GM19099 (cell line): ENCODE data around the gene ZFYVE1.

Experiments used
- POLR2A ChIP-seq: IDR thresholded peaks from 3 replicates; pipeline ENCODE4 v1.6.1; 2011; ENCODE audit warnings: low read depth; ENCODE audit not compliant: insufficient read length; ENCODE audit errors: extremely low read depth

The ZFYVE1 gene

DNA sequence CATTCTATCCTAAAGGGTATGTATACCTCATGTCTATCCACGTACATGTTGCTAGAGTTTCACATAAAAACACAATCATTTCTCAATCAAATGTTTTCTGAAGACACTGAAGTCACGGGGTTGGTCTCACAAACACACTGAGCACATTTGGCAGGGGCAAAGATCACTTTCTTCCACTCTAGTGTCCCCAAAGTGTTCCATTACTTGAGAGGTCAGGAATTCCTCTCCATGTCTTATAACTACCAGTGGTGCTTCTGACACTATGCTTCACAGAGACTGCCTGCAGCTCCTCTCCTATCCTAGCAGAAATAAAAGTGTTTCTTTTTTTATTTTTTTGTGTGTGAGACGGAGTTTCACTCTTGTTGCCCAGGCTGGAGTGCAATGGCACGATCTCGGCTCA lies 19.1 kb downstream of the ZFYVE1 start:
- no peak for TF ChIP-seq POLR2A

GRCh38 chr14:73003681-73004080 lies 23.2 kb downstream of the ZFYVE1 start:
- no peak for TF ChIP-seq POLR2A

GRCh38 chr14:73000073-73000472 lies 26.8 kb downstream of the ZFYVE1 start:
- TF ChIP-seq POLR2A: no peak

DNA sequence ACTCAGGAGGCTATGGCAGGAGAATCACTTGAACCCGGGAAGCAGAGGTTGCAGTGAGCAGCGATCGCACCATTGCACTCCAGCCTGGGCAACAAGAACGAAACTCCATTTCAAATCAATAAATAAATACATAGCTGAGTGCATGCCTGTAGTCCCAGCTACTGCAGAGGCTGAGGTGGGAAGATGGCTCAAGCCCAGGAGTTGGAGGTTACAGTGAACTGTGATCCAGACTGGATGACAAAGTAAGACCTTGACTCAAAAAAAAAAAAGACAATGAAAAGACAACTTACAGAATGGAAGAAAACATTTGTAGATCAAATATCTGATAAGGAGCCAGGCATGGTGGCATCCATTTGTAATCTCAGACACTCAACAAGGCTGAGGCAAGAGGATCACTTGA lies 27.6 kb downstream of the ZFYVE1 start:
- no peak for TF ChIP-seq POLR2A

DNA sequence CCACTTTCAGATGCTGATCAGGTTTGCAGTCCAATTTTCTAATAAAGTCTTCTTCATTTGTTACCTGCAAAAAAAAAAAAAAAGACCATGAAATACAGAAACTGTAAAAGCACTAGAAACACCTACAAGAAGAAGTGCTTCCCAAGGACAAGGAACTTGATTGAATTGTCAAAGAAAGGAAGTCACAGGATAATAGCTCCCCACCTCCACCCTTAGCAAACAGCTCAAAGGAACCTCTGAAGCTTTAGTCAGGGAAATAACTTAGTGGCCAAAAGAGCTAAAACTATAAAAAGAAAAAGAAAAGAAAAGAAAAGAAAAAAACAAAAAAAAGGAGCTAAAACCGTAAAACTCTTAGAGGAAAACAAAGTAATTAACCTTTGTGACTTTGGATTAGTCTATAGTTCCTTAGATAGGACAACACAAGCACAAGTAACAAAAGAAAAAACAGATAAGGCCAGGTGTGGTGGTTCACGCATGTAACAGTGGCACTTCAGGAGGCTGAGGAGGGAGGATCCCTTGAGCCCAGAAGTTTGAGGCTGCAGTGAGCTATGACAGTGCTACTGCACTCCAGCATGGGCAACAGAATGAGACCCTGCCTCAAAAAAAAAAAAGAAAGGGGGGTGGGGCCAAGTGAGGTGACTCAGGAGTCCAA lies 28.5 kb downstream of the ZFYVE1 start:
- no peak for TF ChIP-seq POLR2A

GRCh38 chr14:72996916-72997315 lies 30.0 kb downstream of the ZFYVE1 start:
- TF ChIP-seq POLR2A: no peak

DNA sequence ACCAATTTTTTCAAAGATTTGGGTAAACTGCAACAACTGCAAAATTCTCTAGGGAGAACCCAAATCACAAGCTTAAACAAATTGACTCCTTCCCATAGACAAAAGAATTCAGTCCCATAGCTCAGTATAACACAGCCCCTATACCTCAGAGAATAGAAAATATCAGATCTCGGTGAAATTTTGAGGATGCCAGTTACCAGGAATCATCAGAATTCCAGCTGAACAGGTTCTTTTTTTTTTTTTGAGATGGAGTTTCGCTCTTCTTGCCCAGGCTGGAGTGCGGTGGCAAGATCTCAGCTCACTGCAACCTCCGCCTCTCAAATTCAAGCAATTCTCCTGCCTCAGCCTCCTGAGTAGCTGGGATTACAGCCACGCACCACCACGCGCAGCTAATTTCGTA lies 36.7 kb downstream of the ZFYVE1 start:
- TF ChIP-seq POLR2A: no peak

DNA sequence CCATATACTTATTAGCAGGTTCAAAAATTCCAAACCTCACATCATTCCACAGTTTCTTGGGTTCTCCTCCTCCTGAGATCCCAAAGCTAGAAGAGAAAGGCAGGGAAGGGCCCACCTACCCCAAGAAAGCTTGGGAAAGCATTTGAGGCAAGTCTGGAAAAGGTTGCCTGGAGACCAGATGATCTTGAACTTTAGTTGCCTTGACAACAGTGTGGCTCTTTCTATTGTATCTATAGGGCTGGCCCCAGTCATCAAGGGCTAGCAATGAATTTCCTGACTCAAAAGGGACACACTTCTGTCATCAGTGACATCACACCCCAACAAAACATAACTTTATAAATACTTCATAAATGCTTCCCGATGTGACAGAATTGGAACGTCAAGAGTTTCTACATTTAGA lies 40.0 kb downstream of the ZFYVE1 start:
- TF ChIP-seq POLR2A: no peak

- no peak for TF ChIP-seq POLR2A
These were observed 40.7 kb downstream of the ZFYVE1 start for GRCh38 chr14:72986214-72986613.

- no peak for TF ChIP-seq POLR2A
These were observed 44.7 kb downstream of the ZFYVE1 start for GRCh38 chr14:72982146-72982708.

- TF ChIP-seq POLR2A: no peak
These were observed 46.0 kb downstream of the ZFYVE1 start for GRCh38 chr14:72980863-72981262.

GRCh38 chr14:72978856-72979255 lies 48.0 kb downstream of the ZFYVE1 start:
- no peak for TF ChIP-seq POLR2A

DNA sequence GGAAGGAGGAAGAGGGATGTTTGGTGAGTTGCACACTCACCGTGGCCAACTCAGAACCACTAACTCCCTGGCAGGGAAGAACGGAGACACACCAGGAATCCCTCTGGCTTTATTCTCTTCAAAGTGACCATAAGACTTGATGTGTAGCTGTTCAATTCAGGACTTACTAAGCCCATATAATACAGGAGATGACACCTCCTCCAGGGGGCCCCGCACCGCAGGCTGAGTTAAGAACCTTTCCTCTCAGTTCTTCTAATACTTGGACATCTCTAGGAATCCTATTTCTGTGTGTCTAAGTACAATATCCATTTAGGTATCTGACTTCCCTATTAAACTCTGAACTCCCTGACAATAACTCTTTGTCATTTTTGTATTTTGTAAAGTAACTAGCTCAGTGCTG lies 51.1 kb downstream of the ZFYVE1 start:
- TF ChIP-seq POLR2A: no peak

DNA sequence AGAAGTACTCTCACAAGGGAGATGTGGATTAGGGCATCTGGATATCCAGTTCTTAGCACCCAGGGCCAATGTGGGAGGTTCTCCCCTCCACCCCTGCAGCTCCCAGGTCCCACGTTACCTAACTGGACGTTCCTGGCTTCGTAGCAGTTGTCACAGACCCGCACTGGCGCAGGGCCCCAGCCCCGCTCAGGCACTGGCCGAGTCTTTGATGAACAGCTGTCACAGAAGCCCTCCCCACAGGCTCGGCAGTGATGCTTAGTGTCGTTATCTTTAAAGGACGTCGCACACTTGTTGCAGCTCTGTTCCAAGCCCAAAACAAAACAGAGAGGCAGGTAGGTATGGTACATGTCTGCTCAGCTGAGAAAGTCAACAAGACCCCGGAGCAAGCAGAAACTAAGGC lies 52.2 kb downstream of the ZFYVE1 start:
- TF ChIP-seq POLR2A: no peak

DNA sequence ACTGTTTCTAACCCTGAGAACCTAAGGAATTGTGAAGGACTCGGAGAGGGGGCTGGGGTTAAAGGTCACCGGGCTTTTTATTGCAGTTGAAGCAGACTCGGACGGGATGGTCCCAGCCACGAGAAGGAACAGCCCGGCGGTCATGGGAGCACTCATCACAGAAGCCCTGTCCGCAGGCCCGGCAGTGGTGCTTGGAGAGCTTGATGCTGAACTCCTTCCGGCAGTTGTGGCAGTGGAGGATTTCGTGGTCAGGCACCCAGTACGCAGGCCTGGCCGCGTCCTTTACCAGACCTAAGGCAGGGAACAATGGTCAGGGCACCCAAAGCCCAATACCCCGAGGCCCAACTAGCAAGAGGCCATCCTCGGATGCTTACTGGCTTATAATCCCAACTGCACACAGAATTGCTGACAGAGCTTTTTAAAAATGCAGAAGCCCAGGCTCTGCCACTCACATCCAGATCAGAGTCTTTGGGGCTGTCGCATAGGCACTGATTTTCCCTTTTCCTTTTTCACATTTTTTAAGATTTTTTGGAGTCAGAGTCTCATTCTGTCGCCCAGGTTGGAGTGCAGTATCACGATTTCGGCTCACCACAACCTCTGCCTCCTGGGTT lies 56.0 kb downstream of the ZFYVE1 start:
- TF ChIP-seq POLR2A: no peak

GRCh38 chr14:72970058-72970630 lies 56.8 kb downstream of the ZFYVE1 start:
- no peak for TF ChIP-seq POLR2A

DNA sequence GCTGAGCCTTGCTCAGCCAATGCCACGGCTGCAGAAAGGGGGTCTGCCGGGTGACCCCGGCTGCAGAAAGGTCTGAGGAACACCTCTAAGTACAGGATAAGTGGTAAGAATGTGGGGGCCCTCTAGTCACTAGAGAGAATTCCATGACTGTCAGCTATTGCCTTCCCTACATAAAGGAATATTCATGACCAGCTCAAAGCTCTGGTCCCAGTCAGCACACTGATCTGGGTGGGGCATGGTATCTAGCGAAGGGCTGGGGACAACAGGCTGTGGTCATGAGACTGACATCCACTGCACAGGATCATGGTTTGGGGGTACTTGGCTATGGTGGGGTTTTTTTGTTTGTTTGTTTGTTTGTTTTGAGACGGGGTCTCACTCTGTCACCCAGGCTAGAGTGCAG lies 58.6 kb downstream of the ZFYVE1 start:
- no peak for TF ChIP-seq POLR2A

- no peak for TF ChIP-seq POLR2A
These were observed 60.9 kb downstream of the ZFYVE1 start for GRCh38 chr14:72966038-72966437.
